HG02970 (cell line): ENCODE measurements around the gene MRPS15.

ENCODE experiments used
- ATAC-seq: cut with Tn5 transposase; IDR thresholded peaks from one replicate; pipeline ENCODE4 v1.9.1; 2021; ENCODE audit warnings: mild to moderate bottlenecking, moderate library complexity, moderate number of reproducible peaks; ENCODE audit not compliant: unreplicated experiment, low FRiP score

The MRPS15 gene

GRCh38 chr1:36432616-36433015, 31.6 kb downstream of the MRPS15 start:
- ATAC-seq: no peak

- ATAC-seq: no peak
Observed at GRCh38 chr1:36425791-36426190, 38.4 kb downstream of the MRPS15 start.

GRCh38 chr1:36421649-36422048, 42.5 kb downstream of the MRPS15 start:
- ATAC-seq: no peak

DNA sequence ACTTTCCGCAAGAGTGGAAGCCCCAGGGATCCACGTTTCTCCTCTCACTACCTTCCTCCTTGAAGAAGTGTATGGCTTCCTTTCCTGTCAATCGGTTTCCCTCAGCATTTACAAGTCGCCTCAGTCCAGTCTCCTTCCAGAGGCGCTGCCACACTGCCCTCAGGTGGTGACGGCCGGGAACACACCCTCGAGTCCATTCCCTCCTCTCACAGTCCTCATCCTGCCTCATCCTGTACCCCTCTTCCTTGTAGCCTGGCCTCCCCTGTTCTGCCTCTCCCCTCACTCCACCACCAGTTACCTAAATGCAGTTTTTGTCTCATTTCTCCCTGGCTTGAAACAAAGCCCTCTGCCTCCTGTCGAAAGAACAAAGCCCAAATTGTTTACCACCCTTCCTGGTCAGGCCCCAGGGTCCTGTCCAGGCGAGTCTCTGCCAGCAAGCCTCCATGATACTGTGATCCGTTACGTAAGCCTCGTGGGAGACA, 43.3 kb downstream of the MRPS15 start:
- ATAC-seq: no peak

DNA sequence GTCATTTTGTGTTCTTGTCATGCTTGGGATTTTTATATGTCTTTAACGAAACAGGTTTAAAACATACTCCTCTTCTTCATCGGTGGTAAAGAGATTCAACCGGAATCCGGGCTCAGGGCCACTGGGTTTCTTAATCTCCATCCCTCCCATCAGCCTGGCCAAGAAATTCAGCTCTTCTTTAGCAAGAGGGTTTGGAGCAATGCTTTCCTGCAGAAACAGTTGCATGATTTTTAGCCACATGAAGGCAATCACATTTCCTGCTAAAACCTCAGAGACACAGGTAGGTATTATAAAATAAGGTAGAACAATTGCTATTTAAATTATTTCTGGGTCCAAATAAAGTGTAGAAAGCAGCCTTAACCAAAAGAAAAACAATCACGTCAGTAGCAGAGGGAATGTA, 43.8 kb downstream of the MRPS15 start:
- ATAC-seq: no peak

DNA sequence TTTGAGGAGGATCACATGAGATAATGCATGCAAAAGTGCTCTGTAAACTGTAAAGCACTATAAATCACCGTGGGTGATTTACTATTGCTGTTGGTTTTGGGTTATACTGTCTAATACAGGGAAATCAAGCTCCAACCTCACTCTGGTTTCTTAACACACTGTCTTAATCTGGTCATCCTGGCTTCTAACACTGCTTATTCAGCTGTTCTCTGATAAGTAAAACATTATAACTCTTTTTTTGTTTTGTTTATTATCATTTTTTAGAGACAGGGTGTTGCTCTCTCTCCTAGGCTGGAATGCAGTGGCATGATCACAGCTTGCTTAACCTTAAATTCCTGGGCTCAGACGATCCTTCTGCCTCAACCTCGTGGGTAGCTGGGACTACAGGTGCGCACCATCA, 44.6 kb downstream of the MRPS15 start:
- no peak for ATAC-seq

DNA sequence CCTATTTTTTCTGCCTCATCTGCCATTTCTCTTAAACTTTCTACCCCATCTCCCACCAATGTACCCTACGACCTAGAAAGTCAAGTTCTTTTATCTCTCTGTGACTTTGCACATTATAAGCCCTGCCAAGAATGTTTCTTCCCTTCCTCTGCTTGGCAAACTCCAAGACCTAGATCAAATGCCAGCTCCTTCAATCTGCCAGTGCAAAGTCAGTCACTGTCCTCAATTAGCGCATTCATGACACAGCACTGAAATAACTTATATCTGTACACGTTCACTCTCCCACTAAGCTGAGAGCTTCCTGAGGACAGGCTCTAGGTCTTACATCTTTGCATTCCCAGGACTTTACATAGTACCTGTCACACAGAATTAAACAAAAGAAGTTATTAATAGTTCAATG, 45.0 kb downstream of the MRPS15 start:
- no peak for ATAC-seq

DNA sequence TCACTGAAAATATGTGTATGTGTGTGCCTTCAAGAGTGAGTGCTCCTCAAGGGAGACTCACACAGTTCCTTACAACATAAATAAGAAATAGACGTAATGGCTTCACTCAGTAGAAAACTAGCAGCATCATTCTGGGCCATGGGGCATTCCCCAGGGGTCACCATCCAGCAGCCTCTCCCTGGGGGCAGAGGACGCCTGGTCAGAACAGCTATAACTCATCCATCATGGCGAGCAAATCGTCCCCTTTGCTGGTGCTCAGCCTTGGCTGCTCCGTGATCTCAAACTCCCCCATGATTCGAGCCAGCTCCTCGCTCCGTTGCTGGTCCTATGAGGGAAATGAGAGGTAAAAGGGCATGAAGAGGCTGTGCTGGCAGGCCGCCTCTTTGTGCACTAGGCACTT, 46.3 kb downstream of the MRPS15 start:
- no peak for ATAC-seq

DNA sequence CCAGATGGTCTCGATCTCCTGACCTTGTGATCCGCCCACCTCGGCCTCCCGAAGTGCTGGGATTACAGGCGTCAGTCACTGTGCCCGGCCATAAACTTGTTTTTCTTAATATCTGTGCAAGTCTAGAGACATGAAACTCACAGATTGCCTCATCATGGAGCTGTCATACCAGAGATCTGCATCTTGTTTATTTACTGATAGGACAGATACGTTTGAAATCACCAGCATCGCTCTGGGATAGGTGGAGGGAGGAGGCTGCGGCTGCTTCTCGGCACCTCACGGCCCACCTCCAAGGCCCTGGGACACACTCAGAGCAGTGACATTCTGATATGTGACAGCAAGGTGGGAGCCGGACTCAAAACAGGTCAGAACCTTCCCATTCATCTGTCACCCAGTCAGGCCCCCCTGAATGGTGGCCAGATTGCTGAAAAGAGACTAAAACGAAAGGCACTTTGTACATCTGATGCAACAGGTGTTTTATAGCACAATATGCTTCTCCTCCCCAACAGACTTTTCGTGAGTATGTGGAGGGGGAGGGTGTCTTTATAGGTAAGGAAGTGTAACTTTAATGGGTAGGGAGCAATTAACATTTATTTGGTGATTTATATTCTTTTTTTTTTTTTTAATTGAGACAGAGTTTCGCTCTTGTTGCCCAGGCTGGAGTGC, 48.4 kb downstream of the MRPS15 start:
- ATAC-seq: no peak

GRCh38 chr1:36414384-36414783, 49.8 kb downstream of the MRPS15 start:
- ATAC-seq: no peak

DNA sequence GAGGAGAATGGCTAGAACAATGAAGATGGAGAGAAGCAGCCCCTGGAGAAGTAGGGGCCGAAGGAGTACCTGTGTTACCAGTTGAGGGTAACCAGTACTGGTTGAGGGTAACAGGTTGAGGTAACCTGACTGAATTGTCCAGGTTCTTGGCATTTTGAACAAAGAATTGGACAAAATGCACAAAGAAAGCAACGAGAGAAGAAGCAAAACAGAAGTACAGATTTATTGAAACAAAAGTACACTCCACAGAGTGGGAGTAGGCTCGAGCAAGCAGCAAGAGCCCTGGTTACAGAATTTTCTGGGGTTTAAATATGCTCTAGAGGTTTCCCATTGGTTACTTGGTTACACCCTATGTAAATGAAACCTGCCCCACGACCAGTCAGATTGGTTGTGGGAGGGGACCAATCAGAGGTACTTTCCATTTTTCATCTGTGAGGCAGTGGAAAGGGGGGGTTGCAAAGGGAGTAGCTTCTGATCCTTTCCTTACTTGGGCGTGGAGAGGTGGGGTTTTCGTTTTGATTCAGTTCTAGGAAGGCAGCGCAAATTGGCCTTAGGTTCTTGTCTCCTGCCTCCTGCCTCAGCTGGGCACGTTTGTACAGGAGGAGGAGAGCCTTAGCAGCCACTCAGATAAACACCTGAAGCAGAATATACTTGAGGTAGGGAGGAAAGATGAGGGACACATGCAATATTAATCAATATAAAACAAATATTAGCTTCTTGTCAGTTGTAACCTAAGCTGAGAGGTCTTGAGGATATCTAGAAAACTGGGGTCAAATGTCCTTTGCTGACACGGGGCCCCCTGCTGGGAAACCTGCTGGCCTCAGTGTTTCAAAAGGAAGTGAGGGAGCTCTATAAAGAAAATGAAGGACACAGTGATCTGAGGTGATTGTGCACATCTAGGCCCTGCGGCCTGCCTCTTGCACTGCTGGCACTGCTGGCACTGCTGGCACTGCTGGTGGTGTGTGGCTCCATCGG, 52.2 kb downstream of the MRPS15 start:
- no peak for ATAC-seq

DNA sequence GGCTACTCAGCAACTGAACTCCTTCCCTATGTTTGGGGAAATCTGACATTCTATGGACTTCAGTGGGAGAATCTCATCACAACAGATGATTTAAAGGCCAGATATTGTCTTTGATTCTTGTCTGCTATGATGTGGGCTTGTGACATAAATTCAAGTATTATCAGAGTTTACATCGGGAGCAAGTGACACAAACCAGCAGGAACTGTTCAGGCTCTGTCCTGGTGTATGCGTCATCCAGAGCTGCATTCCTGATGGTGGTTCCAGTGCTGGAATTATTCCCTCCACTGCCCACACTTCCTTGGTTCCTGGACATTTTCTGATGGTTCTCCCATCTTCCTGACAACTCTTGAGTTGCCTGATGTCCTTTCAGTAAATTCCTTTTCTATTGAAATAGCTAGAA, 55.7 kb downstream of the MRPS15 start:
- ATAC-seq: no peak

DNA sequence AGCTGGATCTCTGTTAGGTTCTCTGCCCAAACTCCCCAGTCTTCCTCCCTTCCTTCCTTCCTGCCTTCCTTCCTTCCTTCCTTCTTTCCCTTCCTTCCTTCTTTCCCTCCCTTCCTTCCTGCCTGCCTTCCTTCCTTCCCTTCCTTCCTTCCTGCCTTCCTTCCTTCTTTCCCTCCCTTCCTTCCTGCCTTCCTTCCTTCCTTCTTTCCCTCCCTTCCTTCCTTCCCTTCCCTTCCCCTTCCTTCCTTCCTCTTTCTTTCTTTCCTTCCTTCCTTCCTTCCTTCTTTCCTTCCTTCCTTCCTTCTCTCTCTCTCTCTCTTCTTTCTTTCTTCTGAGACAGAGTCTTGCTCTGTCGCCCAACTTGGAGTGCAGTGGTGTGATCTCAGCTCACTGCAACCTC, 57.7 kb downstream of the MRPS15 start:
- ATAC-seq: no peak
